ENCODE data around the gene SPTSSB.

- peak in 4 of 5 experiments; percentile 20 to 28 (median 23) for TF ChIP-seq CTCF (IDR thresholded peaks at IDR 0.05)
- TF ChIP-seq EP300 (IDR thresholded peaks at IDR 0.05; ENCODE audit: low read depth): no peak
- no peak for TF ChIP-seq POLR2AphosphoS5 (IDR thresholded peaks at IDR 0.05)
Observed at GRCh38 chr3:161409069-161409468, 37.8 kb upstream of the SPTSSB start.

Data from transverse colon (tissue), 4 donors.